Measurements from ENCODE around the gene MAST2. TPM values are rescaled to one million over a fixed set of nuclear protein-coding genes. Genes with fewer than 3 reads are reported as not detected.

The MAST2 gene
- total RNA-seq, 2 experiments from 2014 or later, result 25.4 to 27.8 TPM

GRCh38 chr1:46003315-46003714 is 199.9 kb downstream of the MAST2 start:
- H3K27ac Mint-ChIP-seq, result no peak overlapping the region
- peaks cover 20% of the 10 kb centered on the region for H3K36me3 Mint-ChIP-seq (ENCODE audit: low read depth)
- H3K4me3 Mint-ChIP-seq, result no peak overlapping the region
- H3K9me3 Mint-ChIP-seq, result no peaks in the 10 kb centered on the region
- no peaks in the 10 kb centered on the region for H3K27me3 Mint-ChIP-seq
- H3K4me1 Mint-ChIP-seq, result no peaks in the 10 kb centered on the region
- no peak for DNase-seq
- CTCF ChIA-PET, result no interaction called here
- POLR2A ChIA-PET, result no interaction called here

- ChIA-PET CTCF (no interaction called here), POLR2A (no interaction called here)
- Mint-ChIP-seq H3K27me3 (no peaks in the 10 kb centered on the region), H3K9me3 (no peaks in the 10 kb centered on the region), H3K4me3 (no peak overlapping the region), H3K4me1 (no peaks in the 10 kb centered on the region), H3K36me3 (ENCODE audit: low read depth) (peaks cover 27% of the 10 kb centered on the region), H3K27ac (no peak overlapping the region)
- no peak for DNase-seq
Observed at GRCh38 chr1:46004492-46004891, 201.1 kb downstream of the MAST2 start.

GRCh38 chr1:46005594-46005993 is 202.2 kb downstream of the MAST2 start:
- no peaks in the 10 kb centered on the region for H3K27me3 Mint-ChIP-seq
- no peaks in the 10 kb centered on the region for H3K9me3 Mint-ChIP-seq
- H3K4me3 Mint-ChIP-seq, result no peak overlapping the region
- ChIA-PET POLR2A (no interaction called here), CTCF (no interaction called here)
- peaks cover 32% of the 10 kb centered on the region for H3K36me3 Mint-ChIP-seq (ENCODE audit: low read depth)
- no peaks in the 10 kb centered on the region for H3K4me1 Mint-ChIP-seq
- no peak for DNase-seq
- H3K27ac Mint-ChIP-seq, result no peak overlapping the region

GRCh38 chr1:46008585-46008984 is 205.2 kb downstream of the MAST2 start:
- ChIA-PET POLR2A (no interaction called here), CTCF (no interaction called here)
- H3K4me3 Mint-ChIP-seq, result no peak overlapping the region
- peaks cover 43% of the 10 kb centered on the region for H3K36me3 Mint-ChIP-seq (ENCODE audit: low read depth)
- no peaks in the 10 kb centered on the region for H3K9me3 Mint-ChIP-seq
- H3K27ac Mint-ChIP-seq, result no peak overlapping the region
- no peaks in the 10 kb centered on the region for H3K27me3 Mint-ChIP-seq
- no peaks in the 10 kb centered on the region for H3K4me1 Mint-ChIP-seq
- no peak for DNase-seq

- no peak overlapping the region for H3K27ac Mint-ChIP-seq
- peaks cover 50% of the 10 kb centered on the region for H3K36me3 Mint-ChIP-seq (ENCODE audit: low read depth)
- ChIA-PET CTCF (interaction anchor here (1.2 kb wide), 1 partner anchor 26 kb away, joined by 3 read pairs; no protein-coding TSS in a partner anchor), POLR2A (no interaction called here)
- no peak for DNase-seq
- H3K27me3 Mint-ChIP-seq, result no peaks in the 10 kb centered on the region
- no peaks in the 10 kb centered on the region for H3K4me1 Mint-ChIP-seq
- no peaks in the 10 kb centered on the region for H3K9me3 Mint-ChIP-seq
- H3K4me3 Mint-ChIP-seq, result no peak overlapping the region
Observed at GRCh38 chr1:46010611-46011010, 207.2 kb downstream of the MAST2 start.

- H3K36me3 Mint-ChIP-seq (ENCODE audit: low read depth), result peaks cover 47% of the 10 kb centered on the region
Observed at GRCh38 chr1:46011121-46011695, 207.8 kb downstream of the MAST2 start.

GRCh38 chr1:46012236-46012635 is 208.8 kb downstream of the MAST2 start:
- H3K4me1 Mint-ChIP-seq, result no peaks in the 10 kb centered on the region
- H3K36me3 Mint-ChIP-seq (ENCODE audit: low read depth), result peaks cover 44% of the 10 kb centered on the region
- H3K27ac Mint-ChIP-seq, result no peak overlapping the region
- ChIA-PET CTCF (no interaction called here), POLR2A (no interaction called here)
- no peaks in the 10 kb centered on the region for H3K9me3 Mint-ChIP-seq
- H3K4me3 Mint-ChIP-seq, result no peak overlapping the region
- DNase-seq, result no peak
- H3K27me3 Mint-ChIP-seq, result no peaks in the 10 kb centered on the region

More at GRCh38 chr1:46011121-46011695, 207.8 kb downstream of the MAST2 start:
- ChIA-PET POLR2A (no interaction called here), CTCF (interaction anchor here (1.2 kb wide), 1 partner anchor 25 kb away, joined by 3 read pairs; no protein-coding TSS in a partner anchor)
- Mint-ChIP-seq H3K27me3 (no peaks in the 10 kb centered on the region), H3K27ac (no peak overlapping the region), H3K9me3 (no peaks in the 10 kb centered on the region), H3K4me3 (no peak overlapping the region), H3K4me1 (no peaks in the 10 kb centered on the region)
- DNase-seq, result no peak

- no peak for DNase-seq
- H3K27ac Mint-ChIP-seq, result no peak overlapping the region
- H3K4me3 Mint-ChIP-seq, result no peak overlapping the region
- ChIA-PET POLR2A (no interaction called here), CTCF (no interaction called here)
- no peaks in the 10 kb centered on the region for H3K9me3 Mint-ChIP-seq
- H3K27me3 Mint-ChIP-seq, result no peaks in the 10 kb centered on the region
- no peaks in the 10 kb centered on the region for H3K4me1 Mint-ChIP-seq
- H3K36me3 Mint-ChIP-seq (ENCODE audit: low read depth), result peaks cover 32% of the 10 kb centered on the region
Observed at GRCh38 chr1:46013581-46013980, 210.2 kb downstream of the MAST2 start.

- Mint-ChIP-seq H3K27ac (no peak overlapping the region), H3K27me3 (no peaks in the 10 kb centered on the region), H3K4me3 (no peak overlapping the region), H3K9me3 (no peaks in the 10 kb centered on the region), H3K36me3 (ENCODE audit: low read depth) (peaks cover 11% of the 10 kb centered on the region), H3K4me1 (no peaks in the 10 kb centered on the region)
- no peak for DNase-seq
- CTCF ChIA-PET, result no interaction called here
- POLR2A ChIA-PET, result no interaction called here
Observed at GRCh38 chr1:46017876-46018503, 214.6 kb downstream of the MAST2 start.

GRCh38 chr1:46019348-46019747 is 215.9 kb downstream of the MAST2 start:
- H3K27me3 Mint-ChIP-seq, result no peaks in the 10 kb centered on the region
- H3K9me3 Mint-ChIP-seq, result no peaks in the 10 kb centered on the region
- H3K4me3 Mint-ChIP-seq, result no peak overlapping the region
- H3K27ac Mint-ChIP-seq, result no peak overlapping the region
- CTCF ChIA-PET, result no interaction called here
- no peaks in the 10 kb centered on the region for H3K4me1 Mint-ChIP-seq
- no peak for DNase-seq
- POLR2A ChIA-PET, result no interaction called here
- H3K36me3 Mint-ChIP-seq (ENCODE audit: low read depth), result peaks cover 9% of the 10 kb centered on the region

GRCh38 chr1:46020010-46020409 is 216.6 kb downstream of the MAST2 start:
- POLR2A ChIA-PET, result no interaction called here
- CTCF ChIA-PET, result no interaction called here
- Mint-ChIP-seq H3K9me3 (no peaks in the 10 kb centered on the region), H3K27ac (no peak overlapping the region), H3K4me3 (no peak overlapping the region), H3K27me3 (no peaks in the 10 kb centered on the region), H3K36me3 (ENCODE audit: low read depth) (peaks cover 7% of the 10 kb centered on the region), H3K4me1 (no peaks in the 10 kb centered on the region)
- DNase-seq, result no peak

GRCh38 chr1:46021046-46021996 is 217.9 kb downstream of the MAST2 start:
- Mint-ChIP-seq H3K27me3 (no peaks in the 10 kb centered on the region), H3K4me3 (no peak overlapping the region), H3K4me1 (no peaks in the 10 kb centered on the region), H3K9me3 (no peaks in the 10 kb centered on the region), H3K36me3 (ENCODE audit: low read depth) (peaks cover 7% of the 10 kb centered on the region), H3K27ac (no peak overlapping the region)
- DNase-seq, result no peak
- POLR2A ChIA-PET, result no interaction called here
- CTCF ChIA-PET, result no interaction called here

GRCh38 chr1:46026531-46026930 is 223.1 kb downstream of the MAST2 start:
- Mint-ChIP-seq H3K36me3 (ENCODE audit: low read depth) (peaks cover 10% of the 10 kb centered on the region), H3K4me1 (no peaks in the 10 kb centered on the region), H3K27me3 (no peaks in the 10 kb centered on the region), H3K4me3 (no peak overlapping the region), H3K27ac (no peak overlapping the region), H3K9me3 (no peaks in the 10 kb centered on the region)
- POLR2A ChIA-PET, result no interaction called here
- DNase-seq, result no peak
- CTCF ChIA-PET, result interaction anchor here (1.8 kb wide), 1 partner anchor 197 kb away, joined by 5 read pairs; no protein-coding TSS in a partner anchor
